Stomach (tissue), 4 donors: ENCODE measurements around the gene NANOS3.

Source experiments
- CTCF ChIP-seq, 7 experiments: fragments of 450-650 bp in 4 of 7; fragments of 200-600 bp in 3 of 7; sonication (generic) in 3 of 7; IDR thresholded peaks; one replicate each; pipeline ENCODE4 v1.5.1; 2016 to 2019; ENCODE audit warnings: antibody characterized with exemption in 7 of 7, control low read depth in 2 of 7, mild to moderate bottlenecking in 1 of 7
- EP300 ChIP-seq: sonication (generic); formaldehyde crosslinking; IDR thresholded peaks from one replicate; pipeline ENCODE4 v1.6.1; 2017; ENCODE audit warnings: antibody characterized with exemption
- POLR2A ChIP-seq, 4 donors: fragments of 450-650 bp; IDR thresholded peaks; one replicate each; pipeline ENCODE4 v1.6.1; 2016; ENCODE audit warnings: antibody characterized with exemption in 4 of 4, control low read depth in 2 of 4, mild to moderate bottlenecking in 1 of 4, moderate library complexity in 1 of 4
- POLR2AphosphoS5 ChIP-seq, 3 donors: sonication (generic); formaldehyde crosslinking; IDR thresholded peaks; one replicate each; pipeline ENCODE4 v1.6.1; 2016; ENCODE audit warnings: antibody characterized with exemption in 3 of 3

GRCh38 chr19:13856497-13856896 lies 20.4 kb upstream of the NANOS3 start:
- no peak for TF ChIP-seq CTCF (IDR thresholded peaks at IDR 0.05)
- no peak for TF ChIP-seq POLR2A (IDR thresholded peaks at IDR 0.05)
- no peak for TF ChIP-seq POLR2AphosphoS5 (IDR thresholded peaks at IDR 0.05)
- no peak for TF ChIP-seq EP300
